ENCODE results near the gene PAEP. TPM values are rescaled to one million over a fixed set of nuclear protein-coding genes. Genes with fewer than 3 reads are reported as not detected.
"Not testable (repeated sequence)": the region's sequence is repeated elsewhere in the genome, so short reads cannot be mapped to it uniquely, and the experiment has no call there.

The PAEP gene
- total RNA-seq, 1 donor from 2014 or later: not detected

DNA sequence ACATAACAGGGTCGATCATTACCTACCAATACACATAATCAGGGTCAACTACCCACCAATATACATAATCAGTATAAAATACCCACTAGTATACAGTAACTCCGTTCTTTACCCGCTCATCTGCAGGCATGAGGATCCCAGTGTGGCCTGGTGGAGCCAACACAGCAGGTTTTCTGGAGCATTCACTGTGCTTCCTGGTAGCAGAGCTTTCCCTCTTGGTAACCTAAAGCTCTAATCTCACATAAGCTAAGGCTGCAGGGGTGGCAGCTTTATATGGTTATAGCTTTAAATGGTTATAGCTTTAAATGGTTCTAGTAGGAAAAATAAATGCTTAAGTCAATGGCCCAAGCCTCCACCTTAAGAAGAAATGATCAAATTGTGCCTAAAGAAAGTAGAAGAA lies 28.4 kb upstream of the PAEP start:
- no peak overlapping the region for H3K27ac Mint-ChIP-seq
- intact Hi-C loops (cut with micrococcal nuclease): no loop called here
- H3K27me3 Mint-ChIP-seq (ENCODE audit: insufficient read depth): peaks cover 15% of the 10 kb centered on the region
- H3K9me3 Mint-ChIP-seq: no peaks in the 10 kb centered on the region
- no peak for DNase-seq (ENCODE audit: low spot score)
- H3K4me3 Mint-ChIP-seq: no peak overlapping the region
- H3K36me3 Mint-ChIP-seq (ENCODE audit: low read depth): no peaks in the 10 kb centered on the region
- no peaks in the 10 kb centered on the region for H3K4me1 Mint-ChIP-seq (ENCODE audit: low read depth)

DNA sequence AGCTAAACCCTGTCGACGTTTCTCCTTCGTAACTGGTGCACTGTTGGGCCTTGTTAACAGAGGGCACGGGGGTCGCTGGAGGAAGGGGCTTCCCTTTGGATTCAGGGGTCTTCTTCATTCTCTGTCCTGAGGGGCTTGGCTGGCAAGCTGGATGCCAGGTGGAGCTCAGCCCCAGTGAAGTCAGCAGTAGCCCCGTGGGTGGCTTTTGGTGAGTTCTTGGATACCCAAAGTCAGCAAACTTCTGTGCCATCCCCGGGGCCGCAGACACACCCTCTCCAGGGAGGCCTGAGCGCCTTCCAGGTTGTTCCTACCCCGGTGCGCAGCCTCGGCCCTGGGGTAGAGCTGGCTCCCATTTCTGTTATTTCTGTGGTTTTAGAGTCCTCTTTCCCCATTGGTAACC lies 27.9 kb upstream of the PAEP start:
- no peaks in the 10 kb centered on the region for H3K36me3 Mint-ChIP-seq (ENCODE audit: low read depth)
- no peak overlapping the region for H3K4me3 Mint-ChIP-seq
- no peak overlapping the region for H3K27ac Mint-ChIP-seq

DNA sequence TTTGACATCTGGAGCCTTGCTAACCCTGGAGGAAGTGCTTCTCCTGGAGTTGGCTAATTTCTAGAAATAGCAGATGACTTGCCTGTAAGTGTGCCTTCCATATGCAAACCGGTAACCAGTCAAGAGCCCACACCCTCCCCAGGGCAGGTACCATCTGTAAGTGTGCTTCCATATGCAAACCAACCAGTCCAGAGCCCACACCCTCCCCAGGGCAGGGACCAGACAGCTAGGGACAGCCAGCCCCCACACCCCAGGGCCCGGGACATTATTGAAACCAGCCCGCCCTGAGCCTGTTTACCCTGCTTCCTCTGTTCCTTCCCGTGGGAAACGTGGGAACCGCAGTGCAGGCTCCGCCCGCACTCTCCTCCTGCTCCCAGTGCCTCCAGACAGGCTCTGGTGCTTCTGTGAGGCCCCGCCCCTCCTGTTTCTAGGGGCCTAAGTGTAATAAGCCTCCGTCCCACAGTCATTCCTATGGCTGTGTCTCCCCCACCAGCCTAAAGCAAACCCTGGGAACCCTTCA lies 27.3 kb upstream of the PAEP start:
- H3K9me3 Mint-ChIP-seq; H3K27ac Mint-ChIP-seq; H3K36me3 Mint-ChIP-seq (ENCODE audit: low read depth); H3K4me3 Mint-ChIP-seq; intact Hi-C loops (cut with micrococcal nuclease); DNase-seq (ENCODE audit: low spot score); H3K4me1 Mint-ChIP-seq (ENCODE audit: low read depth): not testable (repeated sequence)
- peaks cover 15% of the 10 kb centered on the region for H3K27me3 Mint-ChIP-seq (ENCODE audit: insufficient read depth)

More for the DNA sequence above, 27.9 kb upstream of the PAEP start:
- H3K27me3 Mint-ChIP-seq (ENCODE audit: insufficient read depth): peaks cover 15% of the 10 kb centered on the region
- intact Hi-C loops (cut with micrococcal nuclease): no loop called here
- no peak for DNase-seq (ENCODE audit: low spot score)
- H3K9me3 Mint-ChIP-seq: no peaks in the 10 kb centered on the region
- H3K4me1 Mint-ChIP-seq (ENCODE audit: low read depth): no peaks in the 10 kb centered on the region

DNA sequence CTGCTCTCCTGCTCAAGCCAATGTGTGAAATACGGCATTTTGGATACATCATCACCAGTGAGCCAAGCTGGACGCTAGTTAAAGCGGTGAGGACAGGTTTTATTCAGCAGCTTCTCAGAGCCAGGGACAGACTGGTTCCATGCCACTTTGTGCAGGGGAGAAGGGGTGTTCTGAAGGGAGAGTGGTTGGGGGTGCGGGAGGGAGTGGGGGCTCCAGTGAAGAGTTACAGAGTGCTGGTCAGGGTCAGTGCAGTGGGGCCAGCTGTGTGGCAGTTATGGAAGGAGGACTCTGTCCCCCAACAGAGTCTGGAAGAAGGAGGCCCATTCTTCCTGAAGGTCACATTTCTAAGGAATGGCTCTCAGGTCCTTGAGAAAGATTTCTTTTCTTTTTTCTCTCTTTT lies 26.7 kb upstream of the PAEP start:
- H3K27me3 Mint-ChIP-seq (ENCODE audit: insufficient read depth): peaks cover 15% of the 10 kb centered on the region
- H3K36me3 Mint-ChIP-seq (ENCODE audit: low read depth); intact Hi-C loops (cut with micrococcal nuclease); H3K9me3 Mint-ChIP-seq; H3K27ac Mint-ChIP-seq; H3K4me1 Mint-ChIP-seq (ENCODE audit: low read depth); DNase-seq (ENCODE audit: low spot score); H3K4me3 Mint-ChIP-seq: not testable (repeated sequence)

DNA sequence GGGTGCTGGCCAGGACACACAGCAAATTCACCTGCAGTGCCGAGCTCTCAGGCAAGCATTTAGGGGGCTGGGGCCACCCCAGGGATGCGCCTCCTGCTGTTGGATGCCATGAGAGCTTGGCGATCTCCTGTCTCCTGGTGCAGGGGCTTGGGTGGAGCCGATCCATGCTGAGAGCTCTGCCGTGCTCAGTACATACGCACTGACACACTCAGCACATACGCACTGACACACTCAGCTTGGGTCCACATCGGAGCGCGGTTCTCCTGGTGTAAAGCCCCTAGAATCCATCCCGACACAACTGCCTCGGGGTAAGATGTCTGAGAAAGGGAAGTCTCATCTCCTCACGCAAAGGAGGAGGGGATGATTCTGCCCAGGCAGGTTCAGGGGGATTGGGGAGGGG lies 25.9 kb upstream of the PAEP start:
- DNase-seq (ENCODE audit: low spot score); H3K4me1 Mint-ChIP-seq (ENCODE audit: low read depth); H3K27ac Mint-ChIP-seq; intact Hi-C loops (cut with micrococcal nuclease); H3K36me3 Mint-ChIP-seq (ENCODE audit: low read depth); H3K9me3 Mint-ChIP-seq; H3K4me3 Mint-ChIP-seq: not testable (repeated sequence)
- peaks cover 15% of the 10 kb centered on the region for H3K27me3 Mint-ChIP-seq (ENCODE audit: insufficient read depth)

DNA sequence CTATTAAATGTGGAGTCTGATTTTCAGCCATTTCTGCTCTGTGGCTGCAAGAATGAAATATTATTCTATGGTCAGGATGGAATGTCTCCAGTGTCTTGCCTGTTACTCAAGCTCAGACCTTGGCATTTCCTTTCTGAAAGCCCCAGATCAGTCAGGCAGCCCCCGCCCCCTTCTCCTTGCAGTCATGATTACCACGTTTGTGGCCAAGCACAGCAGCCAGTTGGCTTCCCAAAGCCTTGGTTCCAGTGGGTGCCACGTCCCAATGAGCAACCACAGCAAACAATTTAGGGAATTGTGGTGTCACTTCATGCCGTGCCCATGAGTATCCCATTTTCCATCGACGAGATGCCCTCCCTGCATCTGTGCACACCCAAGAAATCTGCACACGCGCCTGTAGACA lies 25.3 kb upstream of the PAEP start:
- H3K4me1 Mint-ChIP-seq (ENCODE audit: low read depth): no peaks in the 10 kb centered on the region
- no peaks in the 10 kb centered on the region for H3K36me3 Mint-ChIP-seq (ENCODE audit: low read depth)
- H3K27me3 Mint-ChIP-seq (ENCODE audit: insufficient read depth): peaks cover 15% of the 10 kb centered on the region
- no peak overlapping the region for H3K4me3 Mint-ChIP-seq
- no peaks in the 10 kb centered on the region for H3K9me3 Mint-ChIP-seq
- H3K27ac Mint-ChIP-seq: no peak overlapping the region
- intact Hi-C loops (cut with micrococcal nuclease): no loop called here
- DNase-seq (ENCODE audit: low spot score): no peak

DNA sequence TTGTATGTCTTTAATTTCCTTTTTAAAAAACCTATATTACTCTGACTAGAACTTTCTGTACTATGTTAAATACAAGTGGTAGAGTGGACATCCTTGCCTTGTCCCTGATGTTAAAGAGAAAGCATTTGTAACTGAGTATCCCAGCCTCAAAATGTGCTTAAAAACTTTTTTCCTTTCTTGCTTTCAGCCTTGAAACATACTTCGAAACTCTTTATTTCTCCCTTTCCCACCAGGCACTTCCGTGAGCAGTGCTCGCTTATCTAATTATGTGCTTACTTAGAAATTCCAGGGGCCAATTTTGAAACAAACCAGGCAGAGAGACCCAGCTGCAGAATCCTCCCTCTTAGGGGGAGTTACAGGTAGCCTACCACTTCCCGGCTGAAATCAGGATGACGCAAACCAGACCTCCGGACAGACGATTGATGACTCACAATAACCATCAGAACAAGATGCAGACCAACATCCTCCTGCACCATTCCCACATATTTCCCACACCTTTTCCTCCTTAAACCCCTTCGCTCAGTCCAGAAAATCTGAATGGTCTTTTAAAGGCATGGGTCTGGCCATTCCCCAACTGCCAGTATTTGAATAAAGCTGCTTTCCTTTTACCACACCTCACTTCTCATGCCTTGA lies 18.2 kb upstream of the PAEP start:
- H3K4me1 Mint-ChIP-seq (ENCODE audit: low read depth); H3K4me3 Mint-ChIP-seq; DNase-seq (ENCODE audit: low spot score); H3K9me3 Mint-ChIP-seq; H3K27me3 Mint-ChIP-seq (ENCODE audit: insufficient read depth); H3K27ac Mint-ChIP-seq; H3K36me3 Mint-ChIP-seq (ENCODE audit: low read depth); intact Hi-C loops (cut with micrococcal nuclease): not testable (repeated sequence)

DNA sequence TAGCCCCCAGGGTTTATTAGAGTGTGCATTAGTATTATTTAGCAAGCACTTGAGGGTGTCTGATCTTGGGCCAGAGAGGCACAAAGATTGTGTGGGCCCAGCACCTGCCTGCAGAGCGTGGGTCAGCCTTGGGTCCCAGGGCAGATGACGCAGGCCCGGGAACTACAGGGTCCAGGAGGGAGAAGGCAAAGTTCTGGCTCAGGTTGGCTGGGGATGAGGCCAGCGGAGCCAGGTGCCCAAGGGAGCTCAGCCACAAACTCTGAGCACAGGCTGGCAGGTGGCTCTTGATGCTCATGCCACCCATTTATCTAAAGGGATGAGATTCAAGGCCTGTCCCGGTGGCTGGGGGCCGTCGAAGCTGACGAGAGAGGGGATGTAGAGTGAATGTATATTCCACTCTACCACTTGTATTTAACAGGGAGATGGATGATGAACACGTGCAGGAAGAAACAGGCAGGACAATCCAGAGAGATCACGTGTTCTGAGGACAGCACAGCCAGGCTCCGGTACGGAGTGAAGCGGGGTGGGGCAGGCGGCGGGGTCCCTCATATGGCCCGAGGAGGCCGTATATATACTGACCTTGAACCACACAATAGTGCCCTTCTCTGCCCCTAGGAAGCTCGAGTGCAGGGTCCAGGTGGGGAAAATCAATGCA lies 16.4 kb upstream of the PAEP start:
- intact Hi-C loops (cut with micrococcal nuclease): no loop called here
- Mint-ChIP-seq H3K27me3 (ENCODE audit: insufficient read depth) (peaks cover 5% of the 10 kb centered on the region), H3K36me3 (ENCODE audit: low read depth) (no peaks in the 10 kb centered on the region), H3K9me3 (no peaks in the 10 kb centered on the region), H3K27ac (no peak overlapping the region), H3K4me1 (ENCODE audit: low read depth) (no peaks in the 10 kb centered on the region), H3K4me3 (no peak overlapping the region)
- no peak for DNase-seq (ENCODE audit: low spot score)

DNA sequence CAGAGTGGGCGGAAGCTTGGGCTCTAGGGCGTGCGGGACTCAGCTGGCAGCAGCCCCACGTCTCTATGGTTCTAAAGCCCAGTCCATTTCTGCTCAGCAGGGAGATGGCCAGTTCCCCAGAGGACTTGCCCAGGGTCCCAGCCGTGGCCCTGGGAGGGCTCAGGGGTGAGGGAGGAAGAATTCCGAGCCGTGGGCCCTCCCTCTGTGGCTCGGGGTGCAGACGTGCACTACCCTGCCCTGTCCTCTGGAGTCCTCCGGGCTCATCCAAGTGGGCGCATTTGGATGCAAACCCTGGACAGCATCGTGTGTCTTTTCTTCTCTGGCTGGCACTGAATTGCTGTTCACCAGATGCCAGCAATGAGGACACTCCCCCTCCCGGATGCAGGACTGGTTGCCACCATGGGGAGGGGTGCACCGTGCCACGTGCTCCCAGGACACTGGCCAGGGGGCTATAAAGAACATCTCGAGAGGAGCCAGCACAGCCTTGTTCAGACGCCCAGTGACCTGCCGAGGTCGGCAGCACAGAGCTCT lies 15.8 kb upstream of the PAEP start, which contains the start of gene OBP2A:
Gene OBP2A (plus strand): TSS at position 481 of the 531 bp plus-strand sequence. CDS start 55 bp downstream, outside the sequence.
- H3K36me3 Mint-ChIP-seq (ENCODE audit: low read depth); DNase-seq (ENCODE audit: low spot score); H3K9me3 Mint-ChIP-seq; intact Hi-C loops (cut with micrococcal nuclease); H3K27me3 Mint-ChIP-seq (ENCODE audit: insufficient read depth); H3K27ac Mint-ChIP-seq; H3K4me1 Mint-ChIP-seq (ENCODE audit: low read depth); H3K4me3 Mint-ChIP-seq: not testable (repeated sequence)

DNA sequence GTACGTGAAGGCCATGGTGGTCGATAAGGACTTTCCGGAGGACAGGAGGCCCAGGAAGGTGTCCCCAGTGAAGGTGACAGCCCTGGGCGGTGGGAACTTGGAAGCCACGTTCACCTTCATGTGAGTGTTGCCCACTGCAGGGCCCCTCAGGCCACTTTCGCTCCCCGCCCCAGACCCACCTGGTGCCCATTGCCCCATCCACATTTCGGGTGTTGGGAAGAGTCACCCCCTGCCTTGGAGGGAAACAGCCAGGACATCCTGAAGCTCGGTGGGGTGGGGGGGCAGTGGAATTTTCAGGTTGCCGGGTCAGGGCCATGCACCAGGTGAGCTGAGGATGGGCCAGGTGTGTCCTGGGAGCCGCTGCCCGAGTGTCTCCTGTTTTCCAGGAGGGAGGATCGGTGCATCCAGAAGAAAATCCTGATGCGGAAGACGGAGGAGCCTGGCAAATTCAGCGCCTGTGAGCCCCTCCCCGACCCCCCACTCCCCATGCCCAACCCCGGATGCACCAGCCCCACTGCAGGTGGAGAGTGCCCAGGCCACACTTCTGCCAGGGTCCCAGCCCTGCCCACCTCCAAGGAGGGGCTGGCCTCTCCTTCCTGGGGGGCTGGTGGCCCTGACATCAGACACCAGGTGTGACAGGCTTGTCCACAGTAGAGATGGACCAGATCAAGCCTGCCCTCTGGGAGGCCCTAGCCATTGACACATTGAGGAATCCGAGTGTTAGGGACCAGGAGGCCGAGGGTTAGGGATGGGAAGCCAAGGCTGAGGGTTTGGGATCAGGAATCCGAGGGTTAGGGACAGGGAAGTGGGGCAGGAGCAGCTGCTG lies 14.6 kb upstream of the PAEP start:
- H3K9me3 Mint-ChIP-seq; H3K27me3 Mint-ChIP-seq (ENCODE audit: insufficient read depth); DNase-seq (ENCODE audit: low spot score); H3K27ac Mint-ChIP-seq; intact Hi-C loops (cut with micrococcal nuclease); H3K36me3 Mint-ChIP-seq (ENCODE audit: low read depth); H3K4me3 Mint-ChIP-seq; H3K4me1 Mint-ChIP-seq (ENCODE audit: low read depth): not testable (repeated sequence)

DNA sequence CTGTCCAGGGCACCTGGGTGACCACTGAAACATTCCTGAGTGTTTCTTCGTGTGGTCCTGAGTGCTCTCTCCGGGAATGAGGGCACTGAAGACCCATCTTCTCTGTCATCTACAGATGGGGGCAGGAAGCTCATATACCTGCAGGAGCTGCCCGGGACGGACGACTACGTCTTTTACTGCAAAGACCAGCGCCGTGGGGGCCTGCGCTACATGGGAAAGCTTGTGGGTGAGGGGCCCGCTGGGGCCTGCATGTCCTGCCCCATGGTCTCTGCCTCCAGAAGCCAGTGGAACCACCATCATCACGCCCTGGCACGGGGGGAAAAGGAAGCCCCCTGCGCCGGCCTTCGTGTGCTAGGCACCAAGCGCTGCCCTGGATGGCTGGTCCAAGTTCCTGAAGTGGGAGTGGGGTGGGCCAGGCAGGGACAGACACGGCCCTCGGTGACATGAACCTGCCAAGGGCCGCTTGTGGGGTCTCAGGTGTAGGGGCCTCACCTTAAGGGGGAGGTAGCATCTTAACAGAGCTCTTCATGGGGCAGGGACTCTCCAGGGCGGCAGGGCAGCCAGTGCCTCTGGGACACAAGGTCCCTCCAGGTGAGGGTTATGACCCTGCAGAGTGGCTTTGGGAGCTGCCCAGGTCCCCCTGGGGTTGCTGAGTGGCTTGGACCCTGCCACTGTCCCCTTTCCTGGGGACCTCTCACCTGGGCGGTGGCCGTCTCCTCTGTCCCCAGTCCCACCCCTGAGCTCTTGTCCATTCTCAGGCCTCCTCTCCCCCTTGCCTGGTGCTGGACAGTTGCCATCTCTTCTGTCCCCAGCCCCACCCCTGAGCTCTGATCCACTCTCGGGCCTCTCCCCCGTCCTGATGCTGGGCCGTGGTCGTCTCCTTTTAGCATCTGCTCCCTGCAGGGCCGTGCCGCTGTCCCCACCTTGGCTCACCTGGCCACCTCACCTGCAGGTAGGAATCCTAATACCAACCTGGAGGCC lies 13.5 kb upstream of the PAEP start:
- no peaks in the 10 kb centered on the region for H3K9me3 Mint-ChIP-seq
- DNase-seq (ENCODE audit: low spot score): no peak
- no peaks in the 10 kb centered on the region for H3K27me3 Mint-ChIP-seq (ENCODE audit: insufficient read depth)
- no peak overlapping the region for H3K4me3 Mint-ChIP-seq
- no peak overlapping the region for H3K27ac Mint-ChIP-seq
- intact Hi-C loops (cut with micrococcal nuclease): no loop called here
- no peaks in the 10 kb centered on the region for H3K4me1 Mint-ChIP-seq (ENCODE audit: low read depth)
- H3K36me3 Mint-ChIP-seq (ENCODE audit: low read depth): no peaks in the 10 kb centered on the region

Measured in activated T-helper 1 cell treated with anti-CD3 and anti-CD28 coated beads, Interleukin-12 subunit alpha, Interleukin-12 subunit beta, Interleukin-2, Interleukin-4 antibody, amounts not matched to agents 30 ng/mL and 10 ng/mL and 1 ng/mL, durations not matched to agents 14 hours and 24 hours and 36 hours (primary cell).